Nephron progenitor cell (in vitro differentiated cells): Measurements from ENCODE around the gene IPO9.

Experiments
- DNase-seq: peaks from one replicate; pipeline ENCODE4 v3.0.0; 2021
- H3K27ac Mint-ChIP-seq: 2 replicates; pipeline ENCODE4 v1.8.0; 2021; ENCODE audit warnings: mild to moderate bottlenecking, moderate library complexity, mixed read lengths
- H3K27me3 Mint-ChIP-seq: 2 replicates; pipeline ENCODE4 v1.8.0; 2021; ENCODE audit warnings: mild to moderate bottlenecking, low read depth, mixed read lengths; ENCODE audit not compliant: poor library complexity
- H3K36me3 Mint-ChIP-seq: 2 replicates; pipeline ENCODE4 v1.8.0; 2021; ENCODE audit warnings: low read depth, mixed read lengths
- H3K4me1 Mint-ChIP-seq: 2 replicates; pipeline ENCODE4 v1.8.0; 2021; ENCODE audit warnings: mixed read lengths
- H3K4me3 Mint-ChIP-seq: 2 replicates; pipeline ENCODE4 v1.8.0; 2021; ENCODE audit warnings: mild to moderate bottlenecking, moderate library complexity, mixed read lengths
- H3K9me3 Mint-ChIP-seq: 2 replicates; pipeline ENCODE4 v1.8.0; 2021; ENCODE audit warnings: mild to moderate bottlenecking, moderate library complexity, mixed read lengths
- TF ChIP-seq, protein P1 (sequence below): fragments of 200-600 bp; sonication (generic); IDR thresholded peaks from 2 replicates; pipeline ENCODE4 v1.5.0; 2021; ENCODE audit warnings: antibody characterized with exemption

The IPO9 gene

DNA sequence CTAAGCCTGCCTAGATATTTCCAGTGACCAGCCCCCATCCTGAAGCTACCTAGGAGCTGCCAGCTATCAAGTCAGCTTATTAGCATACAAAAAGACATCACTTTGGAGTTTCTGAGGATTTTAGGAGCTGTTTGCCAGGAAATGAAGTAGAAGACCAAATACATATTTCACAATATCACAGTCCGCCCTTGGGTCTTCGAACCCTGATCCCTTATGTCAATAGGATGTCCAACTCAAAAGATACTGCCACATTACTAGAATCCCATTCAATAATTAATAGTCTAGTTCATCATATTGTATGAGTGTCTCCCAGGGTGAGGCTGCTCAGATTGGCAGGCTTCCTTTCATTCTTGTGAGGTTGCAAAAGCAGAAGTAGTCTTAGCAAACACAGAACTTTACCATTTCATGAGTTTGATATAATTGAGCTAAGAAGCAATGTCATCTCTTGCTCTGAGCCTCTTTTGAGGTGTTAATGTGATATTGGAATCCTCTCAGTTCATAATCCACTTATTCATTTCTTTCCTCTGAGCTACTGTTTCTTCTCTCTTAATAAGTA lies 13.6 kb downstream of the IPO9 start:
- Mint-ChIP-seq H3K4me3 (no peak overlapping the region), H3K27ac (no peak overlapping the region), H3K27me3 (peaks cover 2% of the 10 kb centered on the region), H3K4me1 (peaks cover 17% of the 10 kb centered on the region), H3K36me3 (peaks cover 46% of the 10 kb centered on the region), H3K9me3 (no peaks in the 10 kb centered on the region)
- TF ChIP-seq, protein P1, sequence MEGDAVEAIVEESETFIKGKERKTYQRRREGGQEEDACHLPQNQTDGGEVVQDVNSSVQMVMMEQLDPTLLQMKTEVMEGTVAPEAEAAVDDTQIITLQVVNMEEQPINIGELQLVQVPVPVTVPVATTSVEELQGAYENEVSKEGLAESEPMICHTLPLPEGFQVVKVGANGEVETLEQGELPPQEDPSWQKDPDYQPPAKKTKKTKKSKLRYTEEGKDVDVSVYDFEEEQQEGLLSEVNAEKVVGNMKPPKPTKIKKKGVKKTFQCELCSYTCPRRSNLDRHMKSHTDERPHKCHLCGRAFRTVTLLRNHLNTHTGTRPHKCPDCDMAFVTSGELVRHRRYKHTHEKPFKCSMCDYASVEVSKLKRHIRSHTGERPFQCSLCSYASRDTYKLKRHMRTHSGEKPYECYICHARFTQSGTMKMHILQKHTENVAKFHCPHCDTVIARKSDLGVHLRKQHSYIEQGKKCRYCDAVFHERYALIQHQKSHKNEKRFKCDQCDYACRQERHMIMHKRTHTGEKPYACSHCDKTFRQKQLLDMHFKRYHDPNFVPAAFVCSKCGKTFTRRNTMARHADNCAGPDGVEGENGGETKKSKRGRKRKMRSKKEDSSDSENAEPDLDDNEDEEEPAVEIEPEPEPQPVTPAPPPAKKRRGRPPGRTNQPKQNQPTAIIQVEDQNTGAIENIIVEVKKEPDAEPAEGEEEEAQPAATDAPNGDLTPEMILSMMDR: no peak
- no peak for DNase-seq

DNA sequence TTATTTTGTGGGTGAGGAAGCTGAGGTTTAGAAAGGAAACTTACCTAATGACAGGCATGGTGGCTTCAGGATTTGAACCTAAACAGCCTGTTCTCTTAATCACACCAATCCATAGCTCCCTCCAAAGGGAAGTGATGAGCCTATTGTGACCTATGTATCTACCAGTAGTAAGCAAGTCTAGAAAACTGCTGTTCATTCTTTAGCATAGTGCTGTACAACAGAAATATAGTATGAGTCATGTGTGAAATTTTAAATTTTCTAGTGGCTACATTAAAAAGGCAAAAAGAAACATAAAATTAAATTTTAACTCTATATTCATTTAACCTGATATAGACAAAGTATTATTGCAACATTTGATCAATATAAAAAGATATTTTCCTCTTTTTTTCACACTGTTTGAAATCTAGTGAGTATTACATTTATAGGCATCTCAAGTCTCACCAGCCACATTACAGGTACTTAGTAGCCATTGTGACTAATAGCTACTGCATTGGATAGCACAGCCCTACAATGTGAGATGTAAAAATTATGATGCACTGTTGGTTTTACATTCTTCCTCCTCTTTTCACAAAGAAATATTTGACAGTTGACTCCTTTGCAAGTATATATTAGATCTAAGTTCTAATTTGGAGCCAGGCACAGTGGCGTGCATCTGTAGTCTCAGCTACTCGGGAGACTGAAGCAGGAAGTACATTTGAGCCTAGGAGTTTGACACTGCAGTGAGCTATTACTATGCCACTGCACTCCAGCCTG lies 16.6 kb downstream of the IPO9 start:
- H3K36me3 Mint-ChIP-seq: peaks cover 42% of the 10 kb centered on the region
- H3K27me3 Mint-ChIP-seq: no peaks in the 10 kb centered on the region
- H3K27ac Mint-ChIP-seq: no peak overlapping the region
- H3K4me1 Mint-ChIP-seq: peaks cover 16% of the 10 kb centered on the region
- no peak overlapping the region for H3K4me3 Mint-ChIP-seq
- no peak for DNase-seq
- no peaks in the 10 kb centered on the region for H3K9me3 Mint-ChIP-seq
- TF ChIP-seq, protein P1: no peak

DNA sequence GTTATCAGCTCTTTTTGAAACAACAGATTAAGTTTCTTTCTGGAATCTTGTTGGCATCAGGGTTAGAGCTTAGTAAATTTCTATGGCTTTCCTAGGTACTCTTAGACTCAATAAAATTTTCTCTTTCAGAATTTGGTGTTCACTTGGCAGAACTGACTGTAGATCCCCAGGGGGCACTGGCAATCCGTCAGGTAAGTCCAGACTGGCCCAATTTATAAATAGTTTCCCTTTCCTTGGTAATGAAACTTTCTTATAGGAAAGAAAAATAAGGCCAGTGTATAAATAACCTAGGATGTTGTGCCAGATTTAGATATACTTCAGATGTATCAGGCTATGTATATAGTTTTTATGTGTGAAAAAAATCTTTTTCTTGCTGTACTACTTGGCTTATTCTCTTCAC lies 18.2 kb downstream of the IPO9 start:
- Mint-ChIP-seq H3K9me3 (no peaks in the 10 kb centered on the region), H3K36me3 (peaks cover 39% of the 10 kb centered on the region), H3K4me1 (peaks cover 1% of the 10 kb centered on the region), H3K27me3 (no peaks in the 10 kb centered on the region), H3K4me3 (no peak overlapping the region), H3K27ac (peak overlapping the region; percentile 78)
- TF ChIP-seq, protein P1: no peak
- no peak for DNase-seq

DNA sequence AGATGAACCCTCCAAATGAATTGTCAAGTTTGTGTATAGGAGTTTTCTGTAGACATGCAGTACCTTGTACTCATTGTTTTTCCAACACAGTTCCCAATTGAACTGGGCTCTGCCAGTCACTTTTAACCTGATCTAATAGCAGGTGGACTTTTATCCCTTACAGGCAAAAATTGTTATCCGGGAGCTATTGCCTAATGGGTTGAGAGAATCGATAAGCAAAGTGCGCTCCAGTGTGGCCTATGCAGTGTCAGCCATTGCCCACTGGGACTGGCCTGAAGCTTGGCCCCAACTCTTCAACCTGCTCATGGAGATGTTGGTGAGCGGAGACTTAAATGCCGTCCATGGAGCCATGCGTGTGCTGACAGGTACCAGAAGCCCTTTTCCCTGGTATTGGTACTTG lies 19.3 kb downstream of the IPO9 start:
- DNase-seq: no peak
- Mint-ChIP-seq H3K4me3 (no peak overlapping the region), H3K4me1 (no peaks in the 10 kb centered on the region), H3K27ac (no peak overlapping the region), H3K27me3 (no peaks in the 10 kb centered on the region), H3K9me3 (no peaks in the 10 kb centered on the region), H3K36me3 (peaks cover 38% of the 10 kb centered on the region)
- TF ChIP-seq, protein P1: no peak

DNA sequence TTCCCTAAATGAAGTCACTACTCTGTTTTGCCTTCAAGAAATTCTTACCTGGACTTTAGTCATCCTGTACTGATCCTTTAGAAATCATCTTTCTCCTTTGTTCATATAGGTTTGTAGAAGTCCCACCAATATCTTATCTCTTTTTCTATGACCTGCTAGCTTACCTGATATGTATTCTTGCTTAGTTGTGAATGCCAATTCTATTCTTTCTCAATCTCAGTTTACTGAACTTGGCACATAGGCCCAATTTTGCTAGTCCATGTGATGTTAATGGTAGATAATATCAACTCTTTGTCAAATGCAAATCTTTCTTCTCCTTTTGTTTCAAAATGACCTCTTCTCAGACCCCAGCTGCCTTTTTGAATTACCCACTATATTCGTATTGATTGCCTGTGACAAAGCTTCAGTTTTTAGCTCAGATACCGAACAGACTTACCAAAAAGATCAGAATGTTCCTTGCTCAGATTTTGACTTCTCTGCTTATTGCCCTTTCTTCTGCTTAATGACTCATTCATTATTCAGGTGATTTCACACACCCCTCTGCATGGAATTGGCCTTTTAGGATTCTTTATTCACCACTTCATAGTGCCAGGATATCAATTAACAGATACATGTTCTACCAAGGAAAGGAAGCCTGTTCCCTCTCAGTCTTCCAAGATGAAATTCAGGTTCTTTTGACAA lies 20.6 kb downstream of the IPO9 start:
- Mint-ChIP-seq H3K4me3 (no peak overlapping the region), H3K36me3 (peaks cover 46% of the 10 kb centered on the region), H3K27ac (peak overlapping the region; percentile 2), H3K4me1 (no peaks in the 10 kb centered on the region), H3K27me3 (no peaks in the 10 kb centered on the region), H3K9me3 (no peaks in the 10 kb centered on the region)
- no peak for DNase-seq
- TF ChIP-seq, protein P1: no peak
